Stimulated activated CD8-positive, alpha-beta memory T cell treated with anti-CD3 and anti-CD28 coated beads, Interleukin-12 subunit alpha, Interleukin-12 subunit beta, amount 100 ng/mL, for 4 hours (primary cell): ENCODE results near the gene SLC39A5.
"Not testable (repeated sequence)": the region's sequence is repeated elsewhere in the genome, so short reads cannot be mapped to it uniquely, and the experiment has no call there.

Experiments
- DNase-seq: peaks from one replicate; pipeline ENCODE4 v3.0.0-alpha.2; 2020; ENCODE audit warnings: low read depth

Gene SLC39A5

DNA sequence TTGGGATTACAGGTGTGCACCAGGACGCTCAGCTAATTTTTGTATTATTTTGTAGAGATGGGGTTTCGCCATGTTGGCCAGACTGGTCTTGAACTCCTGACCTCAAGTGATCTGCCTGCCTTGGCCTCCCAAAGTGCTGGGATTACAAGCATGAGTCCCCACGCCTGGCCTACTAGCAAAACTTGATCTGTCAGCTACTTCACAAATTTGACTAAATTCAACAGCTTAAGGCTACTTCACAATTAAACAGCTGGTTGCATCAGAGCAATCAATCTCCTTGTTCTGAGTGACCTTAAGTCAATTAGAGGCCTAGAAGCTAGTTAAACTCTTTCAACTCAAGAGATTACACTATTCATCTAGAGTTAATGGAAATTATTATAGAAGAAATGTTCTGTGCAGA lies 49.1 kb downstream of the SLC39A5 start:
- no peak for DNase-seq

- no peak for DNase-seq
Observed at GRCh38 chr12:56280849-56281248, 51.0 kb downstream of the SLC39A5 start.

GRCh38 chr12:56282030-56282429 lies 52.2 kb downstream of the SLC39A5 start:
- no peak for DNase-seq

DNA sequence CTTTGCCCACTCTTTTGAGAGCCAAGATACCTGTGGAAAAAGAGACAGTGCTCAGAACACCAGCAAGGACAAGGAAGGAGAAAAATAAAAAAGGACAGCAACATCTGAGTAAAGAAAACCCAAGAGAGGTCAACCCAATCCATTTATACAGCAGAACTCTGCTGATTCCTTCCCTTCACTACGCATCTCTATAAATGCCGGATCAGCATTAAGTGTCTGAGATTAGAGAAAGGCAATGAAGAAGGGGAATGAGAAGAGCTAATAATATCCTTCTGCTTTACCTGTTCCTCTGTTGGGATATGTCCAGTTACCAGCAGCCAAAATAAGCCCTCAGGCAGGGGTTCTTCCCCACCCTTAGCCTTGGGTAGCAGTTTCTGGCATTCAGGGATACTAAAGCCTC lies 52.7 kb downstream of the SLC39A5 start:
- DNase-seq, result no peak

DNA sequence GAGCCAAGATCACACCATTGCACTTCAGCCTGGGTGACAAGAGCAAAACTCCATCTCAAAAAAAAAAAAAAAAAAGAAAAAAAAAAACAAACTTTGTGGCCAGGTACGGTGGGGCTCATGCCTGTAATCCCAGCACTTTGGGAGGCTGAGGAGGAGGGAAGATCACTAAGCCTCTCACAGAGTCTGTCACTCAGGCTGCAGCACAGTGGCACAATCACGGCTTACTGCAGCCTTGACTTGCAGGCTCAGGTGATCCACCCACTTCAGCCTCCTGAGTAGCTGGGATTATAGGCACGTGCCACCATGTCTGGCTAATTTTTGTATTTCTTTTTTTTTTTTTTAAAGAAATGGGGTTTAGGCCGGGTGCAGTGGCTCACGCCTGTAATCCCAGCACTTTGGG lies 54.4 kb downstream of the SLC39A5 start:
- DNase-seq, result not testable (repeated sequence)

DNA sequence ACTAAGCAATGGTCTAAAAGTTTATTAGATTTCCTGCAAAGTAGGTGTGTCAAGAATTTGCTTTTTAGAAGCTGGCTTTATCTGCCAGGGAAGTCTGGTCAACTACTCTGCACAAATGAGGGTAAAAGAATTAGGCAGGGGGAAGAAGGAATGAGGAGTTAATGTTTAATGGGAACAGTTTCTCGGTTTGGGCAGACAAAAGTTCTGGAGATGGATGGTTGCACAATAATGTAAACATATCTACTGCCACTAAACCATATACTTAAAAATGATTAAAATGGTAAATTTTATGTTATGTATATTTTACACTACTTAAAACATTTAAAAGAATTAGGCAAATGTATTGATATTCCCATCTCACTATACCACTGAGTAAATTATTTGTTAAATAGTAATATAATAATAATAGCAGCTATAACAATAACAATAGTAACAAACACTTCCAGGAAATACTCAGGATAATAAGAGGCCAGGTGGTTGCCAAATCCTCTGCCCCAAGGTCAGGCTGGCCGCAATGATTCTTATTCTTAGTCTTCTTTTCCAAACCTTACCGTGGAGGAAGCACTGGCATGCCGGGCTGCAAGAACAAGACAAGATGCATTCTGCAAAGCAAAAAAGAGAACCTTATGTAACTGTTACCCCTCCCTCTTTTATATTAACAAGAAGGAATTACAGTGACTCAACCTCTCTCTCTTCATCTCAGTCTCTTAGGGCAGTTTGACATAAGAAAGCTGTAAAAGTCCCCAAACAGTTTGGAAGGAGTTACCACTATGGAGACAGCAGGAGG lies 56.4 kb downstream of the SLC39A5 start:
- no peak for DNase-seq
